ENCODE data around the gene ACCSL.

Gene ACCSL

DNA sequence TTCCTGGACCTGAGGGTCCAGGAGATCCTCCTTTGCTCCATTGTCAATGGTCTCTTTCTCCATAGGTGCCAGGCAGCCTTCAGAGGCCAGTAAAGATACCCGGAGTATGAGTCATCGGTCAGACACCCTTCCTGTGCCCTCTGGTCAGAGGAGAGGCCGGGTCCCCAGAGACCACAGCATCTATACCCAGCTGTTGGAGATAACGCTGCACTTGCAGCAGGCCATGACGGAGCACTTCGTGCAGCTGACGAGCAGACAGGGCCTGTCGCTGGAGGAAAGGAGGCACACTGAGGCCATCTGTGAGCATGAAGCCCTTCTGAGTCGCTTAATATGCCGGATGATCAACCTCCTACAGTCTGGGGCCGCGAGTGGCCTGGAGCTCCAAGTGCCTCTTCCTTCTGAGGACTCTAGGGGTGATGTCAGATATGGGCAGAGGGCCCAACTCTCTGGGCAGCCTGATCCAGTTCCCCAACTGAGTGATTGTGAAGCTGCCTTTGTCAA, at the start of gene ACCSL:
ACCSL (plus strand) TSS at position 51 of the 501 bp plus-strand sequence; CDS start at position 107, 56 bp downstream.
- Mint-ChIP-seq H3K9me3 (no peaks in the 10 kb centered on the region), H3K36me3 (ENCODE audit: low read depth) (no peaks in the 10 kb centered on the region), H3K4me1 (ENCODE audit: low read depth) (no peaks in the 10 kb centered on the region), H3K27ac (no peak within 1 kb of the TSS), H3K27me3 (no peaks in the 10 kb centered on the region), H3K4me3 (no peak within 1 kb of the TSS)

GRCh38 chr11:43998308-43998707, 49.5 kb upstream of the ACCSL start:
- Mint-ChIP-seq H3K27ac (no peak overlapping the region), H3K9me3 (no peaks in the 10 kb centered on the region), H3K36me3 (ENCODE audit: low read depth) (no peaks in the 10 kb centered on the region), H3K4me1 (ENCODE audit: low read depth) (no peaks in the 10 kb centered on the region), H3K4me3 (no peak overlapping the region), H3K27me3 (peaks cover 4% of the 10 kb centered on the region)

GRCh38 chr11:44000731-44001130, 47.0 kb upstream of the ACCSL start:
- Mint-ChIP-seq H3K4me3 (no peak overlapping the region), H3K4me1 (ENCODE audit: low read depth) (no peaks in the 10 kb centered on the region), H3K9me3 (no peaks in the 10 kb centered on the region), H3K36me3 (ENCODE audit: low read depth) (no peaks in the 10 kb centered on the region), H3K27ac (no peak overlapping the region), H3K27me3 (peaks cover 4% of the 10 kb centered on the region)

DNA sequence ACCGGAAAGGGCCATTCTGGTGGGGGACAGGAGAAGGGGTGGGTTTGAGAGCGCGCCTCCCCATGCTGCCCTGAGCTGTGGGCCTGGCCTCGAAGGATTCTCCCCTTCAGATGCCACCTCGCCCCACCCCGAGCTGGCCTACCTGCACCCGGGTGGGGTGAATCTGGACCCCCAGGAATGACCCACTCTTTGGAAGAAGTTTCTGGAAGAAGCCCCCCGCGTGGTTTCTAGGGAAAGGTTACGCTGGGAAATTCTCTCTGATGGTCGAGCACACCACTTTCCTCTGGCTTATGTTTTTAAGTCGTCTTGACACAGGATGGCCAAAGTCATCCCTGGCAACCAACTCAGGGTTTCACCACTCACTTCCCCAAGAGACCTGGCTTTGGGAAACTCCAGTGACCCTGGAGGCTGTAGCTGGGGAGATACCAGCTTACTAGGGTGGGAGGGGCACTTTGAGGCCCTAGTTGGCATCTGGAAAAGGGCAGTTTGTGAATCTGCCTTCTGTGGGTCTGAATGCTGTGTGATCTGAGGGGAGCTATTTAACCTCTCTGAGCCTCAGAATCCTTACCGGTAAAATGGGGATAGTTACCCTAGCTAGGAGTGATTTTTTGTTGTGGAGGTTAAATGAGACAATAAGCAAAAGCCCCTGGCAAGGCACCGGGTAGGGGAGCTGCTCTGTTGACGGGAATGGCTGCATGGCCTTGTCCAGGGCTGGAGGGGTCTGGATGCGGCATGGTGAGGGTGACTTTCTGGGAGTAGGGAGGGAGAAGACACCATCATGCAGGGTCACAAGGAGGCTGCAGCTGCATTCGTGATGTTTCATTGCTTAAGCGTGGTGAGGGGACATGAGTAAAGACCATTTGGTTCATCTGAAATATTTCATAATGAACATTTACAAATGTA, 45.3 kb upstream of the ACCSL start:
- H3K27me3 Mint-ChIP-seq: peaks cover 4% of the 10 kb centered on the region
- H3K4me3 Mint-ChIP-seq: no peak overlapping the region
- H3K9me3 Mint-ChIP-seq: no peaks in the 10 kb centered on the region
- H3K27ac Mint-ChIP-seq: no peak overlapping the region
- H3K4me1 Mint-ChIP-seq (ENCODE audit: low read depth): no peaks in the 10 kb centered on the region
- no peaks in the 10 kb centered on the region for H3K36me3 Mint-ChIP-seq (ENCODE audit: low read depth)

- no peaks in the 10 kb centered on the region for H3K36me3 Mint-ChIP-seq (ENCODE audit: low read depth)
- H3K27me3 Mint-ChIP-seq: no peaks in the 10 kb centered on the region
- H3K9me3 Mint-ChIP-seq: no peaks in the 10 kb centered on the region
- no peak overlapping the region for H3K4me3 Mint-ChIP-seq
- H3K4me1 Mint-ChIP-seq (ENCODE audit: low read depth): no peaks in the 10 kb centered on the region
- H3K27ac Mint-ChIP-seq: no peak overlapping the region
Measured at GRCh38 chr11:44003736-44004451, 43.9 kb upstream of the ACCSL start.

DNA sequence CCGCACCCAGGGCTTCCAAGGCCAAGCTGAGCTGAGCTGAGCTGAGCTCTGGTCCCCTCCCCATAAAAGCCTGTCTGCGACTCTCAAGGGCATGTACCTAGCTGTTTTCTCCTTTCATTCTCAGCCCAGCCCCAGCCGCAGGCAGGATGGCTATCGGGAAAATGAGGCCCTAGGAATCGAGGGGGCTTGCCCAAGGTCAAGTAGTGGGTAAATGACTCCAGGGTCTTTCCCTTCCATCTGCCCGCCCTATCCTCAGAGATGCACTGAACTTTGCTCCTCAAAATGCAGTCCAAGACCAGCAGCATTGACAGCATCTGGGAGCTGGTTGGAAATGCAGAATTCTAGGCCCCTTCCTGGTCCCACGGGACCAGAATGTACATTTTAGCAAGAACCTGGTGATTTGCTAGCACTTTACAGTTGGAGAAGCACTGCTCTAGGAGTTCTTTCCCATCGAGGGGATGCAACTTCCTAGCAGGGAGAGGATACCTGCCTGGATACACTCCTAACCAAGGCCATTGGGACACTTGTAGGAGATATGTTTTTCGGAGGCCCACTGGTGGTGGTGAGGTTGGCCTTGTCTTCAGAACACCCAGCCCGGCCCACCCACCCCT, 43.2 kb upstream of the ACCSL start:
- Mint-ChIP-seq H3K4me1 (ENCODE audit: low read depth) (no peaks in the 10 kb centered on the region), H3K36me3 (ENCODE audit: low read depth) (no peaks in the 10 kb centered on the region), H3K4me3 (no peak overlapping the region), H3K27ac (no peak overlapping the region), H3K9me3 (no peaks in the 10 kb centered on the region), H3K27me3 (no peaks in the 10 kb centered on the region)

DNA sequence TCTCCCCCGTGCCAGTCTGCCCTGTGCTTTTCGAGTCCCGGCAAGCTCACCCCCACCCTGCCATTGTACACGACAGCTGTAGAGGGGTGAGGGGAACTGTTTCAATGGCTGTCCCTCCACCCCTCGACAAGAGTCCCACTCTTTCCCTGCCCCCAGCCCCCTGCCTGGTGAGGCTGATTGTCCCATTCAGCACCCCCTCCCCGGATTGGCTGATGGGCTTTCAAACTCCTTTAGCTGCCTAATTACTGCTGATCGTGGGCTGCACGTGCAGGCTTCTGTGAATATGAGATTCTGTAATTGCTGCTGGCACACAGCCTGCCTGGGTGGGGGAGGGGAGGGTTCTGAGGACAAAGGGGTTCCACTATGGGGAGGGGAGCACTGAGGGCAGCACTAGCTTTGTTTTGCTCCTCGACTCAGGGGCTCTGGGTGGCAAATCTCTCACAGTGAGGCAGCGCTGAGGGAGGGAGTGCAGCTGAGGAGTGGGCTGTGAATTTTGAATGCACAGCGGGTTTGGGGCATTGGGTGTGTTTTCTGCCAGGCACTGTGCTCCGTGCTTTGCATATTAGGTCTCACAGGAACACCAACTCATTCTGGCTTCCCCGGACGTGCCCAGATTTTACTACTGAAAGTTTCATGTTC, 42.6 kb upstream of the ACCSL start:
- no peaks in the 10 kb centered on the region for H3K36me3 Mint-ChIP-seq (ENCODE audit: low read depth)

DNA sequence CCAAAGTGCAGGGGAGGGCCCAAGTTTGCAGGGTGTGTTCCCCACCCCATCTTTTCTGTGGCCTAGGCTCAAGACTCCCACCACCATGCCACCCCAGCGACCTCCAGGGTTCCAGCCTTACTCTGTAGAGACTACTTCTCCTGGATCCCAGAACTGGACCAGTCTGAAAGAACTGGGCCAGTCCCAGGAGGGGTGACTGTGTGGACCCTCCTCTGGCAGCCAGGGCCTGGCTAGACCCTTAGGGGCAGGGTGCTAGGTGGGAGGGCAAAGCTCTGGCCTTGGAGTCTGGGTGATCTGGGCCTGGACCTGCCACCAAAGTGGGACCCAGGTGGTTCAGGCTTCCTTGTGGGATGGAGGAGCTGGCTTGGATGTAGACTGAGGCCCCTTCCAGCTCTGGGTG, 41.8 kb upstream of the ACCSL start:
- Mint-ChIP-seq H3K27me3 (no peaks in the 10 kb centered on the region), H3K36me3 (ENCODE audit: low read depth) (no peaks in the 10 kb centered on the region), H3K4me1 (ENCODE audit: low read depth) (no peaks in the 10 kb centered on the region), H3K4me3 (no peak overlapping the region), H3K9me3 (no peaks in the 10 kb centered on the region), H3K27ac (no peak overlapping the region)

More for the DNA sequence above, 42.6 kb upstream of the ACCSL start:
- no peaks in the 10 kb centered on the region for H3K9me3 Mint-ChIP-seq
- H3K27me3 Mint-ChIP-seq: no peaks in the 10 kb centered on the region
- H3K27ac Mint-ChIP-seq: no peak overlapping the region
- H3K4me1 Mint-ChIP-seq (ENCODE audit: low read depth): no peaks in the 10 kb centered on the region
- H3K4me3 Mint-ChIP-seq: no peak overlapping the region

DNA sequence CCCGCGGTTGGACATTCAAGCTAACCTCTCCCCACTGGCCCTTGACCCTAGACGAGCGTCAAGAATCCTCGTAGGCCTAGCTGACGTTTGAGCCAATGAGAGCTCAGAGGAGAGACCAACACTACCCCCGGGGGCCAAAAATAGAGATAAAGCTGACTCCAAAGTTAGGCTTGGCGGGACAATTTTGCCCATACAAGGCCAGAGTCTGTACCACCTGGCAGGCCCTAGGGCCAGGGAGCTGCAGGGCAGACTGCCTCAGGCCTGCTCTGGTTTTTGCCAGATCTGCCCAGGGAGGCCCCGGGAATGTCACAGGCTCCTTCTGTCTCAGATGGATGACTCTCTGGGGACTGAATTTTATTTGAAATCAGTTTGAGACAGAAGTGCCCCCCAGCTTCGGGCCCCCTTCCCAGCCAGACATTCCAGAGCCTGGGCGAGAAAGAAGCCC, 40.8 kb upstream of the ACCSL start:
- Mint-ChIP-seq H3K9me3 (no peaks in the 10 kb centered on the region), H3K4me1 (ENCODE audit: low read depth) (no peaks in the 10 kb centered on the region), H3K36me3 (ENCODE audit: low read depth) (no peaks in the 10 kb centered on the region), H3K27me3 (peaks cover 4% of the 10 kb centered on the region), H3K4me3 (no peak overlapping the region), H3K27ac (no peak overlapping the region)

DNA sequence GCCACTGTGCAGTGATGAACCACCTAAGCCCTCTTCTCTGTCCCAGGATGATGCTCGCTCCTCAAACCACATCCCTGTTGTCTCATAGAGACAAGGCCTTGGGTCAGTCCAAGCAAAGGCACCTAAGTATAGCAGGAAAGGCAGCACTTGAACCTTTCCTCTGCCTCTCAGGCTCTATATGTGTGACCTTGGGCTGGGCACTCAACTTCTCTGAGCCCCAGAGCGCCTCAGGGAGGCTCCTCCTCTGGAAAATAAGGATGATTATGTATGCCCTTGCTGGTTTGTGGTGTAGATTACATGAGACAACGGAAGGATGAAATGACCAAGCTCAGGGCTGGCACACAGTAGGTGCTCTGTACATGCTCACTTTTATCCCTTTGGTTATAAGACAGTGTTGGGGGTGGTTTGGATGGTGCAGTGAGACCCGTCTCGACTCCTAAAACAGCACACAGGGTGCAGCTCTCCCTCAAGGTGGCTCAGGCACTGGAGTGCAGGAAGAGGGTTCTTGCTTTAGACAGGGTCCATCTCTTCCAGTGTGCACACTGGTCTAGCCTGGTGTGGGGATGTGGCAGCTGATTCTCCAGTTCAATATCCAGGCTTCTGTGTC, 40.2 kb upstream of the ACCSL start:
- peaks cover 4% of the 10 kb centered on the region for H3K27me3 Mint-ChIP-seq

GRCh38 chr11:44008088-44008501, 39.7 kb upstream of the ACCSL start:
- Mint-ChIP-seq H3K4me3 (no peak overlapping the region), H3K27ac (no peak overlapping the region), H3K9me3 (no peaks in the 10 kb centered on the region), H3K36me3 (ENCODE audit: low read depth) (no peaks in the 10 kb centered on the region), H3K27me3 (peaks cover 4% of the 10 kb centered on the region), H3K4me1 (ENCODE audit: low read depth) (no peaks in the 10 kb centered on the region)

More for the DNA sequence above, 40.2 kb upstream of the ACCSL start:
- no peak overlapping the region for H3K27ac Mint-ChIP-seq
- no peaks in the 10 kb centered on the region for H3K9me3 Mint-ChIP-seq
- no peaks in the 10 kb centered on the region for H3K36me3 Mint-ChIP-seq (ENCODE audit: low read depth)
- no peaks in the 10 kb centered on the region for H3K4me1 Mint-ChIP-seq (ENCODE audit: low read depth)
- H3K4me3 Mint-ChIP-seq: no peak overlapping the region

DNA sequence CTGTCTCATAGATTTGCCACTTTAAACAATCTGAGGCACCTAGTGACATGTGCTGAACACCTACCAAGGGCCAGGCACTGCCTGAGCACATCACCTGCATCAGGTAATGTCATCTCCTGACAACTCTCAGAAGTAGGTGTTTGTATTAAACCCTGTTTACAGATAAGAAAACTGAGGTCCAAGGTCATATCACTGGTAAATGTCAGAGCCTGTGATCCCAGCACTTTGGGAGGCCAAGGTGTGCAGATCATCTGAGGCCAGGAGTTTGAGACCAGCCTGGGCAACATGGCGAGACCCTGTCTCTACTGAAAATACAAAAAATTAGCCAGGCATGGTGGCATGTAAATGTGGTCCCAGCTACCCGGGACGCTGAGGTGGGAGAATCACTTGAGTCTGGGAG, 39.1 kb upstream of the ACCSL start:
- Mint-ChIP-seq H3K4me1 (ENCODE audit: low read depth) (no peaks in the 10 kb centered on the region), H3K27ac (no peak overlapping the region), H3K4me3 (no peak overlapping the region), H3K27me3 (peaks cover 4% of the 10 kb centered on the region), H3K9me3 (no peaks in the 10 kb centered on the region), H3K36me3 (ENCODE audit: low read depth) (no peaks in the 10 kb centered on the region)

DNA sequence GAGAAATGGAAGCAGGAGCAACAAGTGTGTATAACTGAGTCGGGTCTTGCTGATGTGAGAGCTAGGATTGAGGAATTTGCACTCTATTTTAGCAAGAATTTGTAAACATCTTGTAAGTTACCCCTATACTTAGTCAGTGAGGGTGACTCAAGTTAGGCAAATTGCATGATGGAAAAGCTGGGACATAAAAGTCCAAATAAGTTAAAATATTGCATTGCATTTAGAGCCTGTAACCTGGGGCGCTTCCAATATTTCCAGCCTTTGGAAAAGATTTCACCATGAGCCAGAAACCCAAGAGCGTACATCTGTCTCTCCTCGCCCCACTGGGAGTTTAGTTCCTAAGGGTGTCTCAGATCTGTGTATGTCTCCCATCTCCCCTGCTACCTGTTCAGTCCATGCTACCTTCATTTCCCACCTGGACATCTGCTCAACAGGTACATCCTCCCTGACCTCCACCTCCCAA, 37.0 kb upstream of the ACCSL start:
- Mint-ChIP-seq H3K36me3 (ENCODE audit: low read depth) (no peaks in the 10 kb centered on the region), H3K27me3 (peaks cover 4% of the 10 kb centered on the region), H3K9me3 (no peaks in the 10 kb centered on the region)

GRCh38 chr11:44011797-44012196, 36.0 kb upstream of the ACCSL start:
- H3K27me3 Mint-ChIP-seq: peaks cover 4% of the 10 kb centered on the region

More for the DNA sequence above, 37.0 kb upstream of the ACCSL start:
- H3K4me3 Mint-ChIP-seq: no peak overlapping the region
- no peaks in the 10 kb centered on the region for H3K4me1 Mint-ChIP-seq (ENCODE audit: low read depth)
- no peak overlapping the region for H3K27ac Mint-ChIP-seq

More at GRCh38 chr11:44011797-44012196, 36.0 kb upstream of the ACCSL start:
- no peak overlapping the region for H3K27ac Mint-ChIP-seq
- H3K4me1 Mint-ChIP-seq (ENCODE audit: low read depth): no peaks in the 10 kb centered on the region
- no peaks in the 10 kb centered on the region for H3K9me3 Mint-ChIP-seq
- H3K4me3 Mint-ChIP-seq: no peak overlapping the region
- no peaks in the 10 kb centered on the region for H3K36me3 Mint-ChIP-seq (ENCODE audit: low read depth)

Data from stimulated activated naive CD8-positive, alpha-beta T cell treated with anti-CD3 and anti-CD28 coated beads, Interleukin-15, Interleukin-2, amounts not matched to agents 100 ng/mL and 50 ng/mL, for 24 hours (primary cell).